ENCODE data around the gene RERG. TPM values are rescaled to one million over a fixed set of nuclear protein-coding genes. Genes with fewer than 3 reads are reported as not detected.
A peak's percentile ranks its signal among the peaks of the same experiment; 100 is the strongest.
"Not testable (repeated sequence)": the region's sequence is repeated elsewhere in the genome, so short reads cannot be mapped to it uniquely, and the experiment has no call there.

The RERG gene
- total RNA-seq, 2 experiments from 2014 or later: not detected

DNA sequence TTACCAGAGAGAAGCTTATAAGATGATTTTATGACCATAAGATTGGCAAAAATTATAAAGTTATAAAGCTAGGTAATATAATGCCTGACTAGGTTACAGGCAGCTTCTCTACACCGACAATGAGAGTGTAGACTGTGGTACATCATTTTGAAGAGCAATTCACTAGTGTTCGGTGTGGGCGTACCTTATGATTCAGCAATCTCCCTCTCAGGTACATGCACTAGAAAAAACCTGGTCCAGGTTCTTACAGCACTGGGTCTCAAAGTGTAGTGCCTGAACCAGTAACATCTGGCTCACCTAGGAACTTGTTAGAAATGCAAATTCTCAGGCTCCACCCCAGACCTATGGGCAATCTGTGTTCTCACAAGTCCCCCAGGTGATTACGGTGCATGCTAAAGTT is 106.7 kb downstream of the RERG start:
- POLR2A ChIA-PET: no interaction called here
- no peaks in the 10 kb centered on the region for H3K4me1 Mint-ChIP-seq (ENCODE audit: low read depth)
- no peaks in the 10 kb centered on the region for H3K9me3 Mint-ChIP-seq
- H3K4me3 Mint-ChIP-seq: no peak overlapping the region
- H3K36me3 Mint-ChIP-seq (ENCODE audit: low read depth): no peaks in the 10 kb centered on the region
- TF ChIP-seq, protein P1, sequence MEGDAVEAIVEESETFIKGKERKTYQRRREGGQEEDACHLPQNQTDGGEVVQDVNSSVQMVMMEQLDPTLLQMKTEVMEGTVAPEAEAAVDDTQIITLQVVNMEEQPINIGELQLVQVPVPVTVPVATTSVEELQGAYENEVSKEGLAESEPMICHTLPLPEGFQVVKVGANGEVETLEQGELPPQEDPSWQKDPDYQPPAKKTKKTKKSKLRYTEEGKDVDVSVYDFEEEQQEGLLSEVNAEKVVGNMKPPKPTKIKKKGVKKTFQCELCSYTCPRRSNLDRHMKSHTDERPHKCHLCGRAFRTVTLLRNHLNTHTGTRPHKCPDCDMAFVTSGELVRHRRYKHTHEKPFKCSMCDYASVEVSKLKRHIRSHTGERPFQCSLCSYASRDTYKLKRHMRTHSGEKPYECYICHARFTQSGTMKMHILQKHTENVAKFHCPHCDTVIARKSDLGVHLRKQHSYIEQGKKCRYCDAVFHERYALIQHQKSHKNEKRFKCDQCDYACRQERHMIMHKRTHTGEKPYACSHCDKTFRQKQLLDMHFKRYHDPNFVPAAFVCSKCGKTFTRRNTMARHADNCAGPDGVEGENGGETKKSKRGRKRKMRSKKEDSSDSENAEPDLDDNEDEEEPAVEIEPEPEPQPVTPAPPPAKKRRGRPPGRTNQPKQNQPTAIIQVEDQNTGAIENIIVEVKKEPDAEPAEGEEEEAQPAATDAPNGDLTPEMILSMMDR (IDR thresholded peaks at IDR 0.05): no peak
- CTCF ChIA-PET: interaction anchor here (1.1 to 1.3 kb wide), 2 partner anchors 23 to 107 kb away, joined by 3 read pairs; partner anchors contain the start of gene RERG
- peaks cover 3% of the 10 kb centered on the region for H3K27me3 Mint-ChIP-seq
- intact Hi-C loops (cut with micrococcal nuclease): no loop called here
- H3K27ac Mint-ChIP-seq: no peak overlapping the region
- no peak for DNase-seq
- no peak for ATAC-seq

DNA sequence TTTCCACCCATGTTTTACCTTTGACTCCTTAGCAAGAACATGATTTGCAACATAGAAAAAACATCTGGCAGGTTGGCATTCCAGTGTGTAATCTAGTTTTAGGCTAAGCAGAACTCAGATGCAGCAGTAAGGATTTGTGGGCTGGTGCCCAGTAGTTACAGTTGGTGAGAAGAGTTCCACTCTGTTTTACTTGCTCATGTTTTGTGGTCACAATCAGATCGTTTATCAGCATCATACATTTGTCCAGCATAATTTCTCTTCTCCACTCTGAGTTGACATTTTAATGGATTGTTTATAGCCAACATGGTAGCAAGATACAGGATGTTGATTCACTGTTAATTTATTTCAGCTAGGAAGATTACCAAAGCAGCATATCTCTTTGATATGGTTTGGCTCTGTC is 128.4 kb downstream of the RERG start:
- Mint-ChIP-seq H3K36me3 (ENCODE audit: low read depth) (no peaks in the 10 kb centered on the region), H3K9me3 (peaks cover 1% of the 10 kb centered on the region), H3K4me1 (ENCODE audit: low read depth) (no peaks in the 10 kb centered on the region), H3K4me3 (no peak overlapping the region), H3K27me3 (peaks cover 6% of the 10 kb centered on the region), H3K27ac (no peak overlapping the region)
- no peak for DNase-seq
- ChIA-PET POLR2A (no interaction called here), CTCF (no interaction called here)
- TF ChIP-seq, protein P1 (IDR thresholded peaks at IDR 0.05): no peak
- intact Hi-C loops (cut with micrococcal nuclease): no loop called here
- ATAC-seq: no peak

DNA sequence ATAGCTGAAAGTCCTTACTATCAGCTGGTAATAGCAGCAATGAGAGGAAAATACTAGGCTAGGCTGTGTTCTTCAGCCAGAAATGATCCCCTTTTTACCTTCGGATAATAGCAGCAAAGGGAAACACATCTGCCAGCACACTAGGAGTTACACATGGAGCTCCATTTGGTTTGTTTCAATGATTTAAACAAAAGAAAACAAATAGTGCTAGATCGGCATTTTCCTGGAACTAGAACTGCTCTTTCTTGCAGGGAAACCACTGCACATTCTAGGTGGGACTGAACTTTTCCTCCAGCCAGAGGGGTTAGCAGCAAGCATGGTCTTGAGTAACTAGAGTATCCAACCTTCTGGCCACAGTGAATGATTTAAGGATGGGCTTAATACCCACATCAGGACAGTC is 130.8 kb downstream of the RERG start:
- ChIA-PET CTCF (interaction anchor here (0.8 to 1.0 kb wide), 2 partner anchors 9 to 244 kb away, joined by 3 read pairs; no protein-coding TSS in a partner anchor), POLR2A (no interaction called here)
- intact Hi-C loops (cut with micrococcal nuclease): no loop called here
- Mint-ChIP-seq H3K27ac (no peak overlapping the region), H3K9me3 (no peaks in the 10 kb centered on the region), H3K36me3 (ENCODE audit: low read depth) (no peaks in the 10 kb centered on the region), H3K4me1 (ENCODE audit: low read depth) (no peaks in the 10 kb centered on the region), H3K4me3 (no peak overlapping the region), H3K27me3 (peaks cover 5% of the 10 kb centered on the region)
- ATAC-seq: no peak
- TF ChIP-seq, protein P1 (IDR thresholded peaks at IDR 0.05): no peak
- DNase-seq: no peak

DNA sequence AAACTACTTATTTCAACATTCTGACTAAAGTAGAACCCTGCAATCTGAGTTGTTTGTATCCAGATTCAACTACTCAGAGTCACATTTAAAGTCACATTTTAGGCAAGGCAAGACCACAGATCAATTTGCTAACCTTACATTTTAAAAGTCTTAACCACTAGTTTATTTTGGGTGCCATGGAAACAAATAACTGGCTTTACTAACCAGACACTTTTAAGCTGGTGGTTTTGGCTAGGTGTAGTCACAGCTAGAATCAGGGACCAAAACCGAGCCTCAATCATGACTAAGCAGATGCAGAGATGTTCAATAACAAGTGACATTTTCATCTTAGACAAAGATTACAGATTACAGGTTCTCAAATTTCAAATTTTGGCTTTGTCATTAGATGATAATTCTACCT is 133.1 kb downstream of the RERG start:
- intact Hi-C loops (cut with micrococcal nuclease): no loop called here
- Mint-ChIP-seq H3K9me3 (no peaks in the 10 kb centered on the region), H3K27me3 (peaks cover 3% of the 10 kb centered on the region), H3K4me3 (no peak overlapping the region), H3K36me3 (ENCODE audit: low read depth) (no peaks in the 10 kb centered on the region), H3K27ac (no peak overlapping the region), H3K4me1 (ENCODE audit: low read depth) (no peaks in the 10 kb centered on the region)
- ChIA-PET POLR2A (no interaction called here), CTCF (no interaction called here)
- TF ChIP-seq, protein P1 (IDR thresholded peaks at IDR 0.05): no peak
- ATAC-seq (peak; percentile 27), DNase-seq (peak; percentile 7)

DNA sequence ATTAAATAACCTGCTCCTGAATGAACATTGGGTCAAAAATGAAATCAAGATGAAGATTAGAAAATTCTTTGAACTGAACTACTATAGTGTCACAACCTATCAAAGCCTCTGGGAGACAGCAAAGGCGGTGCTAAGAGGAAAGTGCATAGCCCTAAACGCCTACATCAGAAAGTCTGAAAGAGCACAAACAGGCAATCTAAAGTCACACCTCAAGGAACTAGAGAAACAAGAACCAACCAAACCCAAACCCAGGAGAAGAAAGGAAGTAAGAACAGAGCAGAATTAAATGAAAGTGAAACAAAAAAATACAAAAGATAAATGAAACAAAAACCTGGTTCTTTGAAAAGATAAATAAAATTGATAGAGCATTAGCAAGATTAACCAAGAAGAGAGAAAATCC is 143.5 kb downstream of the RERG start:
- H3K27ac Mint-ChIP-seq: peak overlapping the region; percentile 37
- peak; percentile 4 for DNase-seq
- H3K36me3 Mint-ChIP-seq (ENCODE audit: low read depth); H3K9me3 Mint-ChIP-seq; CTCF ChIA-PET; ATAC-seq; H3K4me3 Mint-ChIP-seq; H3K27me3 Mint-ChIP-seq; POLR2A ChIA-PET; intact Hi-C loops (cut with micrococcal nuclease): not testable (repeated sequence)
- peaks cover 13% of the 10 kb centered on the region for H3K4me1 Mint-ChIP-seq (ENCODE audit: low read depth)

DNA sequence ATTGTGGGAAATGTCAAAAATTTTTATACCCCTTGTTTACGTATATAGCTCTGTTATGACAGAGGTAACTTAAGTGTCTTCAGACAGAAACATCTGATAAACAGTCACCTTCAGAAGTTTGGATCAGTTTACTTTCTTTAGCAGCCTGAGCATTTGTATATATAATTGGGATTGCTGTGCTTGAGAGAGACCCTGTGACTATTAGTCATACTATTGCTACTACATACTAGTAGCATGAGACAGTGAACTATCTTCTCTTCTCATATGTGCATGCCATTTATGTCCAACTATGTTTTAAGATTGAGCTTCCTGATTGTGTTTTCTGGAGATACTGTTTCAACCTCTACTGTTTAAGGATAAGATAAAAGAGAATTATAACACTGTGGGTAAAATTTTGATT is 146.9 kb downstream of the RERG start:
- POLR2A ChIA-PET: no interaction called here
- DNase-seq (no peak), ATAC-seq (no peak)
- CTCF ChIA-PET: no interaction called here
- Mint-ChIP-seq H3K27me3 (peaks cover 9% of the 10 kb centered on the region), H3K4me1 (ENCODE audit: low read depth) (peaks cover 13% of the 10 kb centered on the region), H3K27ac (no peak overlapping the region), H3K9me3 (peaks cover 2% of the 10 kb centered on the region), H3K36me3 (ENCODE audit: low read depth) (peaks cover 1% of the 10 kb centered on the region), H3K4me3 (no peak overlapping the region)
- TF ChIP-seq, protein P1 (IDR thresholded peaks at IDR 0.05): no peak
- intact Hi-C loops (cut with micrococcal nuclease): no loop called here
